BE2C (cell line): ENCODE data around the gene NR5A1.

ENCODE experiments used
- DNase-seq: peaks from one replicate; pipeline ENCODE4 v3.0.0-alpha.2; 2020
- H3K27me3 ChIP-seq: fragments of 250-450 bp; sonication (Bioruptor Pico); 2 replicates; pipeline ENCODE4 v1.5.1; 2020; ENCODE audit warnings: mild to moderate bottlenecking
- H3K36me3 ChIP-seq: fragments of 250-450 bp; sonication (Bioruptor Pico); 2 replicates; pipeline ENCODE4 v1.5.1; 2020; ENCODE audit warnings: mild to moderate bottlenecking
- H3K4me1 ChIP-seq: fragments of 250-450 bp; sonication (Bioruptor Pico); 2 replicates; pipeline ENCODE4 v1.5.1; 2020
- H3K4me3 ChIP-seq: 2 replicates; pipeline ENCODE4 v1.5.1; 2011; ENCODE audit warnings: low read depth, low read length
- H3K9me3 ChIP-seq: fragments of 250-450 bp; sonication (Bioruptor Pico); 2 replicates; pipeline ENCODE4 v1.5.1; 2020
- TF ChIP-seq, protein P1 (sequence below): IDR thresholded peaks from 2 replicates; pipeline ENCODE4 v1.5.1; 2012; ENCODE audit warnings: mild to moderate bottlenecking, low read depth, low read length

Gene NR5A1

DNA sequence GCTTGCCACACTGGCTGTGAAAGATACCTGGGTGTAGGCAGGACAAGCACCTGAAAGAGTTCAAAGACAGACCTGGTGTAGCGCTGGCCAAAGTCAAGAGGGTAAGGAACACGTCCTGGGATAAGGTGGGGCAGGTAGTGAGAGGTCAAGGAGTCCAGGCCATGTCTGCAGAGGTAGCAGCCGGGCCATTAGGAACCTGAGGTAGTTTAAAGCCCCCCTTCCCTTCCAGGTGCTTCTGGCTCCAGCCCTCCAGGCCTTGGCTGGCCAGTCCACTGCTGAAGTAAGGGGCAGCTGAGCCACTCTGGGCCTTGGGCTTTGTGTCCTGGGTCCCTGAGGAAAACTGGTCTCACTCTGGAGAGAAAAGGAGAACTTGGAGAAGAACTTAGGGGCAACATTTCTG, 13.9 kb upstream of the NR5A1 start:
- DNase-seq, result no peak
- Histone ChIP-seq H3K36me3 (no peaks in the 10 kb centered on the region), H3K4me3 (no peak overlapping the region), H3K27me3 (no peaks in the 10 kb centered on the region), H3K9me3 (no peaks in the 10 kb centered on the region), H3K4me1 (no peaks in the 10 kb centered on the region)
- TF ChIP-seq, protein P1, sequence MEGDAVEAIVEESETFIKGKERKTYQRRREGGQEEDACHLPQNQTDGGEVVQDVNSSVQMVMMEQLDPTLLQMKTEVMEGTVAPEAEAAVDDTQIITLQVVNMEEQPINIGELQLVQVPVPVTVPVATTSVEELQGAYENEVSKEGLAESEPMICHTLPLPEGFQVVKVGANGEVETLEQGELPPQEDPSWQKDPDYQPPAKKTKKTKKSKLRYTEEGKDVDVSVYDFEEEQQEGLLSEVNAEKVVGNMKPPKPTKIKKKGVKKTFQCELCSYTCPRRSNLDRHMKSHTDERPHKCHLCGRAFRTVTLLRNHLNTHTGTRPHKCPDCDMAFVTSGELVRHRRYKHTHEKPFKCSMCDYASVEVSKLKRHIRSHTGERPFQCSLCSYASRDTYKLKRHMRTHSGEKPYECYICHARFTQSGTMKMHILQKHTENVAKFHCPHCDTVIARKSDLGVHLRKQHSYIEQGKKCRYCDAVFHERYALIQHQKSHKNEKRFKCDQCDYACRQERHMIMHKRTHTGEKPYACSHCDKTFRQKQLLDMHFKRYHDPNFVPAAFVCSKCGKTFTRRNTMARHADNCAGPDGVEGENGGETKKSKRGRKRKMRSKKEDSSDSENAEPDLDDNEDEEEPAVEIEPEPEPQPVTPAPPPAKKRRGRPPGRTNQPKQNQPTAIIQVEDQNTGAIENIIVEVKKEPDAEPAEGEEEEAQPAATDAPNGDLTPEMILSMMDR, result no peak

DNA sequence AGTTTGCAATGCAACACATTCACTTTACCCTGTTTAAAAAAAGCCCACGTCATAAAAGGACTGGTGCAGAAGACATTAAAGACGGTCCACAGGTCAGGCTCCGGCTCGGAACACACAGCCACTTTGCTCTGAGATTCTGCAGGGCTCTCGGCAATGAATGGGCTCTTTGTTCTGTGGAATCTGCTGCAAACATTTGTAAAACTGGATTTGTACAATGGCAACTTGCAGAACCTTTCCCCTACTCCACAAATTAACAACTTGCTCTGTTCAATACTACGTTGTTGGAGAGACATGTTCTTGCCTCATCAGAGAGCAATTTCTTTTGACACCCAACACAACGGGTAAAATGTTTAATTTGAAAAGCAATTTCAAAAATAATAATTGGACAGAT, 13.0 kb upstream of the NR5A1 start:
- Histone ChIP-seq H3K4me3 (no peak overlapping the region), H3K27me3 (no peaks in the 10 kb centered on the region), H3K4me1 (no peaks in the 10 kb centered on the region), H3K36me3 (no peaks in the 10 kb centered on the region), H3K9me3 (no peaks in the 10 kb centered on the region)
- TF ChIP-seq, protein P1, result no peak
- DNase-seq, result no peak

DNA sequence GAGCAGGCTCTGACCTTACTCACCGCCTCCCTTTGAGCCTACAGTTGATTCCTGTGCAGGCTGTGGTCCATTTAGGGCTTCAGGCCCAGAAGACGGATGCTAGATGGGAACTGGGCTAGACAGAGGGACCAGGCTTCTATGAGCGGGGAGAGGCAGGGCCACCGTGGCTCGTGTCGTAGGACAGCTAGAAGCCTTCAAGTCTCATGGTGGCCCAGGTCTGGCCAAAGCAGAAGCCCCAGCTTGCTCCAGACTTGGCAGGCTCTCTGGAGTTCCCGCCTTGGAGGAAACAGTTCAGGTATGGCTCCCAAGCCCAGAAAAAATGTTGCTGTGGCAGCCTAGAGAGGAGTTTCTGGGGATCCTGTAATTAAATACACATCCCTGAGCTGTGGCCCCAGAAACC, 10.9 kb upstream of the NR5A1 start:
- TF ChIP-seq, protein P1, result no peak
- Histone ChIP-seq H3K27me3 (no peaks in the 10 kb centered on the region), H3K9me3 (no peaks in the 10 kb centered on the region), H3K4me3 (no peak overlapping the region), H3K4me1 (no peaks in the 10 kb centered on the region), H3K36me3 (no peaks in the 10 kb centered on the region)
- no peak for DNase-seq

DNA sequence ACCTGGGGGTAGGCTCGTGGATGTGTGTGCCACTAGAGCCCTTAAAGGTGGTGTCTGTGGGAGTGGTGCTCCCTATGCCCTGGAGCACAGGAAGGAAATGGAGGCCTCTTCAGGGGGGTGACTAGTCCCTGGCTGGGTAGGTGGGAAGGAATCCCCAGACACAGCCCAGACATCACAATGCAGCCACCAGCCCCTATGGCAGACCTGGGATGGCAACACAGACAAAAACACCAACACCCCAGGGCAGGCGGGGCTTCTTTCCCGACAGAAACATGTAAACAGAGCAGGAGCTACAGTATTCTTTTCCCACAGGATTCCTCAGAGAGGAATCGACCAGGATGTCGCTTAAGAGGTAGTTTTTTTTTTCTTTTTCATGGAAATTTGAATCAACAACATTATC, 10.4 kb upstream of the NR5A1 start:
- no peaks in the 10 kb centered on the region for H3K4me1 ChIP-seq
- no peak overlapping the region for H3K4me3 ChIP-seq
- no peak for DNase-seq
- no peaks in the 10 kb centered on the region for H3K27me3 ChIP-seq
- TF ChIP-seq, protein P1, result no peak
- no peaks in the 10 kb centered on the region for H3K9me3 ChIP-seq
- H3K36me3 ChIP-seq, result no peaks in the 10 kb centered on the region

DNA sequence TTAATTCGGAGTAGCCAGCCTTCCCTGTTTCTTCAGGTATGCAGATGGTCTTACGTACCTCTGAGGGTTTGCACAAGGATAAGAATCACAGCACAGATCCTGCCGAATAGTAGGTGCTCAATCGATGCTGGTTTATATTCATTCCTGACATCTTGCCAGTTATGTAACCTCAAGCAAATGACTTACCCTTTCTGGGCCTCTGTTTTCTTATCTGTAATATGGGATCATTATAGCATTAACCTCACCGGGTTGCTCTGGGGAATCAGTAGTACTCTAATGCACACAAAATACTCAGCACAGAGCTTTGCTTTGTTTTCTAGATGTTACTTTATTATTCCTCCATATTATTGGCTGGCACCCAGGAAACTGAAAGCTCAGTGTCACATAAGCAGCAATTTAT, 7.7 kb upstream of the NR5A1 start:
- DNase-seq, result no peak
- Histone ChIP-seq H3K4me1 (peaks cover 7% of the 10 kb centered on the region; the same call in 1 of the 2 replicates), H3K4me3 (no peak overlapping the region), H3K36me3 (no peaks in the 10 kb centered on the region), H3K27me3 (no peaks in the 10 kb centered on the region), H3K9me3 (no peaks in the 10 kb centered on the region)
- TF ChIP-seq, protein P1, result no peak

DNA sequence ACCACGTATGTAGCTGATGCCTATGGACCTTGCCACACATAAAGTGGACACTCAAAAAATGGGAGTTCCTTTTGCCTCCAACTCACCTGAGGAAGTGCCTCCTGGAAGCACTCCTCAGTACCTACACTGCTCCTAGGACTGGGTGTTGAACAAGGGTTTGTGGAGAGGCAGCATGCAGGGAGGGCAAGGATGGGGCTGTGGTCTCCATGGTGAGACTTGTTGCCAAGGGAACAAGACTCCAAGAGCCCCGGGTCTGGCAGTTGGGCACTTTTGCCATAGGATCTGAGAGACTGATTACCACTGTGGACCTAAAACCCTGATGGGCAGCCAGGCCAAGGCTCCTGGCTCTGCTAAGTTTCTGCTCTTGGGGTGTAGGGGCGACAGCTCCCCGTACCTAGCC, 6.9 kb upstream of the NR5A1 start:
- Histone ChIP-seq H3K4me1 (peaks cover 7% of the 10 kb centered on the region; the same call in 1 of the 2 replicates), H3K27me3 (no peaks in the 10 kb centered on the region), H3K9me3 (no peaks in the 10 kb centered on the region), H3K36me3 (no peaks in the 10 kb centered on the region), H3K4me3 (no peak overlapping the region)
- TF ChIP-seq, protein P1, result no peak
- DNase-seq, result no peak
